Fibroblast of skin of abdomen (primary cell): ENCODE data around the gene STK25.
"Not testable (repeated sequence)": the region's sequence is repeated elsewhere in the genome, so short reads cannot be mapped to it uniquely, and the experiment has no call there.

ENCODE experiments used
- DNase-seq: peaks from one replicate; pipeline ENCODE4 v3.0.0-alpha.2; 2013

The STK25 gene

DNA sequence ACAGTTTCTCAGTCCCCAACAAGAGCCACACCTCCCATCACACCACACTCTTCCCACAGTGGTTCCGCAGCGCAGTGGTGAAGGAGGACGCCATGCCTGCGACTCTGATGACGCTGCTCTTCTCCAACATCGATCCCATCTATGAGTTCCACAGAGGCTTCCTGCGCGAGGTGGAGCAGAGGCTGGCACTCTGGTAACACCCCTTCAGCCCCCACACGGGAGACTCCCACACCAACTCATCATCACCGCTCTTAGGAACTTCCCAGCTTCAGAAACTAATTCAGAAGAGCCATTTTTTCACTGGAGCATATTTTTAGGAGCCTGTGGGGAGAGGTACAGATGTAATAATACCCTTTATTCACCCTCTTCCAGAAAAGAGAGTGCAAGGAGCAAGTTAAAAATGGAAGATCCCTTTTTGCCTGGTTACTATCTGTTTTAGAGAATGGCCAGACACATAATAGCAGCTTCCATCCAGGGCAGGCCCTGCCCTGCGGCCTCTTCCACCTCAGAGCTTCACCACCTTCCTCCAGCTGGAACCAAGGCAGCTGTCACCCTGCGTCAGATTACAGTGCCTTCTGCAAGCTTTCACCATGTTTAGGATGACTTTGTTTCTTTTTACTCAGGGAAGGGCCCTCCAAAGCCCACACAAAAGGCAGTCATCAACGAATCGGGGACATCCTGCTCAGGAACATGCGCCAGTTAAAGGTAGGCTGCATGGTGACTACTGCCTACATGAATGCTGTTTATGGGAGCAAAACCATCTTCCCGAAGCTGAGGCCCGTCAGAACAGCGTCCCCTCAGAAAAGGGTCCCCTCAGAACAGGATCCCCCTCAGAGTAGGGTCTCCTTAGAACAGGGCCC, 44.9 kb downstream of the STK25 start:
- no peak for DNase-seq

- no peak for DNase-seq
These were observed 46.4 kb downstream of the STK25 start for GRCh38 chr2:241461693-241462677.

GRCh38 chr2:241460631-241461030, 47.8 kb downstream of the STK25 start:
- DNase-seq: no peak

DNA sequence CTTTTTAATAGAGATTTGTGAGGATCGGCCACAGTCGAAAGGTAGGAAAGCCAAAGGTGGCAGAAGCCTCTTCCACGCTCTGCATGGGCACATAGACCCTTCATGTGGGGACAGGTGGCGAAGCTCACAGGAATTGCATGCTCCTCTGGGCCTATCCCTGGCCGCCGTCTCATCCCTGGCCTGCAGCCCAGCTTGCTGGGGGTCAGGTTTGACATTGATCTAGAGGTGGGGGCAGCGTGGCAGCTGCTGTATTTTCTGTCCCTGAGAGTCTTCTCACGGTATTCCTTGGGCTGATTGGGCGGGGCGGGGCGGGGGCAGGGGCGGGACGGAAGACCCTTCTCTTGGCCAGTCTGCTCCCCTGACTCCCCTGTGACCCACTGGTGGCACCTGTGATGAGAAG, 48.9 kb downstream of the STK25 start:
- no peak for DNase-seq

GRCh38 chr2:241458687-241459086, 49.7 kb downstream of the STK25 start:
- DNase-seq: no peak

GRCh38 chr2:241456546-241456945, 51.8 kb downstream of the STK25 start:
- no peak for DNase-seq

DNA sequence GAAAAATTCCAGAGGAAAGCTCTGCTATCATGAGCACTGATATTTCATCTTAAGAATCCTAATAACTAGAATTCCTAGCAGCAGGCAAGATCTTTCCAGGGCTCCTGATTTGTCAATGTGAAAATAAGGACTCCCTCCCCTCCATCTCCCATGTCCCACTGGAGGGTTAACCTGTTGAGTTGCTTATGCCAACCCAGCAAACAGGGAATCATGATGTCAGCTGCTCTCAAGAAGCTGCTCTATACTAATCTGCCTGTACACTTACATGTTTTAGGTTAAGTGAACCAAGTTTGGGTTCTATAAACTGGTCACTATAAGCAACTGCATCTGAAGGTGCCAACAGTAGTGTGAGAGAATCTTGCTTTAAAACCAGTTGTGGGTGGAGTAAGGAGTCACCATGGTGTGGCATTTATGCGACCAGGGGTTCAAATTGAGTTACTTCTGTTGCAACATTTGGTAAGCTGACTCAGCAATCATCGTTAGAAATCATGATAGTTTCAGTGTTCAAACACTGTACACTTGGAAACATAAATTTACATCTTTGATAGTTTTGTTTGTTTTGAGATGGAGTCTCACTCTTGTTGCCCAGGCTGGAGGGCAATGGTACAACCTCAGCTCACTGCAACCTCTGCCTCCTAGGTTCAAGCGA, 53.4 kb downstream of the STK25 start:
- DNase-seq: no peak

DNA sequence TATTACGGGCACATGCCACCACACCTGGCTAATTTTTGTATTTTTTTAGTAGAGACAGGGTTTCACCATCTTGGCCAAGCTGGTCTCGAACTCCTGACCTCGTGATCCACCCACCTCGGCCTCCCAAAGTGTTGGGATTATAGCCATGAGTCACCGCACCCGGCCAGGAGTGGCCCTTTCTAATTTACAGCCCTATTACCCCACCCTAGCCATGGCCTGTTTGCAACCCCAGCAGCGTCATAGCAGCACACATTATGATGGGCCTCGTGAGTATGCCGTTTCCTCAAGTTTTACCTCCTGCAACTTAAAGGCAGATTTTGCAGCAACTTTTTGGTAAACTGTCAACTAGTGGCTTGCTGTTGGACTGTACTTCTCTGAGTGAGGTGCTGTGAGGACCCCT, 54.5 kb downstream of the STK25 start:
- DNase-seq: not testable (repeated sequence)

DNA sequence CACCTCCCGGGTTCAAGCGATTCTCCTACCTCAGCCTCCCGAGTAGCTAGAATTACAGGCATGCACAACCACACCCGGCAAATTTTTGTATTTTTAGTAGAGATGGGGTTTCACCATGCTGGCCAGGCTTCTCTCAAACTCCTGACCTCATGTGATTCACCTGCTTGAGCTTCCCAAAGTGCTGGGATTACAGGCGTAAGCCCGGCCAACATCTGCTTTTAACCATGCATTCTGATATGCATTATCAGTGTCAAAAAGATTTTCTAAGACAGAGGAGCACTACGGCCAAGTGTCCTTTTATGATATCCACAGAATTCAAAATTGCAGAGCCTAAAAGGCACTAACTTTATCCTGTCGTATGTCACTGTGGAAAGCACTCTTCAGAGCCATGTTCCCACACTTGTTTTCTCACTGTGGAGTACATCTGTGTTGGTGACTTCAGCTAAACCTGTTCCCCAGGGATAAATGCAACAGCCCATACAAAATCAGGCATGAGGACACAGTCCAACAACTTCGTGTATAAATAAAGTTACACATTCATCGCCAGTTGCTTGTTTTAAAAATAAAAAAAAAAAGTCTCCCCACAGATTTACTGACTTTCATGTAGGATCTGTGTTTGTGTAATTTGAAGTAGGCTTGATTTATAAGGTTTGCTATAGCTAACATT, 56.4 kb downstream of the STK25 start:
- DNase-seq: no peak

- not testable (repeated sequence) for DNase-seq
These were observed 58.3 kb downstream of the STK25 start for GRCh38 chr2:241450092-241450491.

GRCh38 chr2:241445426-241445825, 63.0 kb downstream of the STK25 start:
- DNase-seq: no peak

DNA sequence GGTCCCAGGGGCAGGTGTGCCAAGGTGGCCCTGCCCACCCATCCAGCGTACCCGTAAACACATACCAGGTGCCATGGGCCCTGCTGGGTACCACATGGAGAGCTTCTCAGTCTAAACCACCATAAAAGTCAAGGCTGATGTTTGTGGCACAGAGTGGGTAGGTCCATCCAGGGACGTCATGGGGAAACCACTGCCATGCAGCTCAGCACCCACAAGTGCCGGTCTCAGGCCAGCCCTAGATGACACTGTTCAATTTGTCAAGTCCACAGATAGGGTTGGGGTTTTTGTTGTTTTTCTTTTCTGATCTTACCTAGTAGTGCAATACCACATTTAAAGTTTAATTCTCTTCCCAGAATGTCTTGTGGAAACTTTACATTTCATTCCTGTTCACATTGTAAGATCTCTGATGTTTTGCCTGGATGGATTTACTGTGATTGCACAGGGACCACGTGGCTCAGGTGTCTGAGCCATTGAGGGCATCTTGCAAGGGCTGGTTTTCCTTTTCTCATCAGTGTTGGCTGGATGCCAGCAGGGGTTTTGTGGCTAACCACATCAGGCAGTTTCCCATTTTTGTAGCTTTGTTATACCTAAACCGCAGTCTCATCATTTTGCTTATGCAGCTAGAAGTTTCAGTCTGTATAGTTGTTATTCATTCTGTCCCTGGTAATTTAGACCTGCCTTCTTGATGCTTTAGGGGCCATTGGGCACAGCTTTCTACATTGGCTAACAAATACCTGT, 64.7 kb downstream of the STK25 start:
- peak; percentile 69 for DNase-seq
